Right lobe of liver (tissue), 6 donors: ENCODE measurements around the gene FGFR3. TPM values are rescaled to one million over a fixed set of nuclear protein-coding genes. Genes with fewer than 3 reads are reported as not detected.

ENCODE experiments used
- ATAC-seq, 4 donors: fragments of 200-7000 bp; cut with Tn5 transposase; one replicate each; pipeline ENCODE4 v1.9.1; 2020; ENCODE audit warnings: mild to moderate bottlenecking in 4 of 4, moderate library complexity in 4 of 4
- DNase-seq, 3 donors: peaks; one replicate each; pipeline ENCODE4 v3.0.0-alpha.2; 2020
- H3K27ac ChIP-seq, 3 donors: fragments of 200-600 bp; one replicate each; pipeline ENCODE4 v1.8.0; 2022
- H3K27me3 ChIP-seq, 2 donors: fragments of 200-600 bp; one replicate each; pipeline ENCODE4 v1.8.0; 2022
- H3K36me3 ChIP-seq, 4 donors: fragments of 200-600 bp; sonication (generic) in 1 of 4; one replicate each; pipeline versions ENCODE4 v1.5.1 to v1.8.0; 2017 to 2022; ENCODE audit warnings: control low read depth in 1 of 4
- H3K4me1 ChIP-seq, 4 donors: fragments of 200-600 bp; sonication (generic) in 1 of 4; one replicate each; pipeline versions ENCODE4 v1.5.1 to v1.8.0; 2017 to 2022; ENCODE audit warnings: control low read depth in 1 of 4
- H3K4me3 ChIP-seq, 3 donors: fragments of 200-600 bp; one replicate each; pipeline ENCODE4 v1.8.0; 2022
- H3K9me3 ChIP-seq, 4 donors: fragments of 200-600 bp; sonication (generic) in 1 of 4; one replicate each; pipeline versions ENCODE4 v1.5.1 to v1.8.0; 2017 to 2022; ENCODE audit warnings: control low read depth in 1 of 4
- CTCF ChIP-seq, 4 donors: fragments of 200-600 bp in 3 of 4; fragments of 450-650 bp in 1 of 4; IDR thresholded peaks; one replicate each; pipeline versions ENCODE4 v1.5.1 to v1.8.0; 2016 to 2022; ENCODE audit warnings: antibody characterized with exemption in 4 of 4, mild to moderate bottlenecking in 2 of 4
- POLR2A ChIP-seq: fragments of 450-650 bp; IDR thresholded peaks from one replicate; pipeline ENCODE4 v1.6.1; 2017; ENCODE audit warnings: antibody characterized with exemption, mild to moderate bottlenecking
- WGBS: methylation state at CpG from one replicate; pipeline ENCODE4 v1.1.6; 2018; ENCODE audit warnings: low coverage, low lambda C conversion rate; ENCODE audit not compliant: insufficient coverage; ENCODE audit errors: missing lambda C conversion rate; 5-methylcytosine and 5-hydroxymethylcytosine counted together
- intact Hi-C, 2 donors: fragments of 100-400 bp; cut with DNase I; formaldehyde crosslinking; loops; one replicate each; pipeline versions ENCODE4 v1.11.2 to v1.14.1; 2022
- total RNA-seq, 6 experiments: library from RNA; depleted of rRNA in 2 of 6; stranded (reverse); fragments of >200 nt in 2 of 6; fragmentation: NEBNext Ultra II Directional in 3 of 6; extraction: Animal tissue kit (Norgen Biotek cat#: 25700) in 3 of 6; gene quantifications; one replicate each; pipeline versions ENCODE4 v1.1.0 to v1.2.4, GENCODE V29; 2016 to 2023
- donor health status: DM: no; HTN: yes; CAD: no.
- donor health status: DM: no; HTN: no; CAD: no.
- donor health status: DM: no; HTN: no; CAD: no.
- donor health status: DM: no; HTN: yes; CAD: no.
- donor health status: DM: no; HTN: yes; CAD: no.

The FGFR3 gene
- total RNA-seq, 6 experiments from 2014 or later, result 14.3 to 30.0 (median 25.7) TPM

DNA sequence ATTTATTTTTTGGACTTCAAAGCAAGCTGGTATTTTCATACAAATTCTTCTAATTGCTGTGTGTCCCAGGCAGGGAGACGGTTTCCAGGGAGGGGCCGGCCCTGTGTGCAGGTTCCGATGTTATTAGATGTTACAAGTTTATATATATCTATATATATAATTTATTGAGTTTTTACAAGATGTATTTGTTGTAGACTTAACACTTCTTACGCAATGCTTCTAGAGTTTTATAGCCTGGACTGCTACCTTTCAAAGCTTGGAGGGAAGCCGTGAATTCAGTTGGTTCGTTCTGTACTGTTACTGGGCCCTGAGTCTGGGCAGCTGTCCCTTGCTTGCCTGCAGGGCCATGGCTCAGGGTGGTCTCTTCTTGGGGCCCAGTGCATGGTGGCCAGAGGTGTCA, 15.3 kb downstream of the FGFR3 start:
- H3K9me3 ChIP-seq, result no peaks in the 10 kb centered on the region
- peak in 2 of 4 donors; percentile 29 to 35 for ATAC-seq
- H3K4me3 ChIP-seq, result no peak overlapping the region
- peaks cover 0 to 11% (median 0%) of the 10 kb centered on the region in 4 donors for H3K36me3 ChIP-seq
- TF ChIP-seq POLR2A (no peak), CTCF (IDR thresholded peaks at IDR 0.05) (no peak)
- H3K4me1 ChIP-seq, result peaks cover 0 to 26% (median 11%) of the 10 kb centered on the region in 4 donors
- DNase-seq, result no peak
- 35% methylated on average over 6 of the region's 6 CpGs for WGBS
- intact Hi-C loops, result loop anchor here in 1 of 2 donors (5.0 kb wide), 1 partner anchor 56 kb away; no protein-coding TSS in a partner anchor
- H3K27me3 ChIP-seq, result no peaks in the 10 kb centered on the region
- H3K27ac ChIP-seq, result no peak overlapping the region

DNA sequence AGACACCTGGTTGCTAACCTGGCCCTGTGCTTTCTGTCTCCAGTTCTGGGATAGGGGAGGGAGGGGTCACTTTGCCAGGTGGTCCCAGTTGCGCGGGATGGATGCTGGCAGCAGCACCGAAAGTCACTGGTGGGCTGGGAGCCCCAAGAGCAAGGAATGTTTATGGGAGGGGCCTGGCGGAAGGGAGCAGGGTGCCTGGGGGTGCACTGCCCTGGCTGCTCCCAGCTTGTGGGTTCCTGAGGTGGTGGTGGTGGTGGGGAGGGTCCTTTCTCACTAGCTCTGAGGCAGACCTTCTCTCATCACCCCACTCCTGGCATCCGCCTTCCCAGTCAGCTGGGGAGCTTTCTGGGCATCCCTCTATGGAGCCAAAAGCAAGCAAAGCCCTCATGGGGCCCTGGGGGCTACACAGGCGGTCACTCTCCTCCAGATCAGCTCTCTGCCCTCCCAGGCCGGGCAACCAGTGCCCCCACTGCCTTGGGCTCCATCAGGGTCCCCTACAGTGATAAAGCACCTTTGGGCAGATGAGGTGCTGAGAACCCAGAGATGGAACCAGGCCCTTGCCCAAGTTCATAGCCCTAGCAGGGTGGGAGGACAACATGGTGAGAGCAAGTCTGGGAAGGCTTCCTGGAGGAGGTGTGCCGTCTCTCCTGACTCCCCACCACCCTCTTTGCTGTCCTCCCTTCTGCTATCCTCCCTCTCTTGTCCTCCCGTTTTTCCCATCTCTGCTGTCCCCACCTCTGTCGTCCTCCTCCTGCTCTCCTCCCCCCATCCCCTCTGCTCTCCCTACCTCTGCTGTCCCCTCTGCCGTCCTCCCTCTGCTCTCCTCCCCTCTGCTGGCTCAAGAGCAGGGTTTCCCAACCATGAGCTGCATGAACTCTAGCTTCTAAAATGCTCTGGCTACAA, 16.0 kb downstream of the FGFR3 start:
- WGBS, result 9% methylated on average over 3 of the region's 11 CpGs
- Histone ChIP-seq H3K4me3 (no peak overlapping the region), H3K4me1 (peaks cover 0 to 26% (median 11%) of the 10 kb centered on the region in 4 donors), H3K27me3 (no peaks in the 10 kb centered on the region), H3K9me3 (no peaks in the 10 kb centered on the region), H3K27ac (no peak overlapping the region), H3K36me3 (peaks cover 0 to 18% (median under 1%) of the 10 kb centered on the region in 4 donors)
- ATAC-seq (peak in 2 of 4 donors; percentile 0 to 17), DNase-seq (no peak)
- no peak for TF ChIP-seq POLR2A
- intact Hi-C loops, result loop anchor here in 1 of 2 donors (5.0 kb wide), 1 partner anchor 57 kb away; no protein-coding TSS in a partner anchor

- peaks cover 0 to 26% (median 4%) of the 10 kb centered on the region in 4 donors for H3K36me3 ChIP-seq
- WGBS, result 20% methylated on average over 4 of the region's 15 CpGs
- H3K4me3 ChIP-seq, result no peak overlapping the region
- DNase-seq (peak; percentile 76 to 85 (median 78)), ATAC-seq (peak; percentile 86 to 91 (median 88))
- H3K27ac ChIP-seq, result no peak overlapping the region
- peak; percentile 85 to 92 (median 89) for TF ChIP-seq CTCF (IDR thresholded peaks at IDR 0.05)
- TF ChIP-seq POLR2A, result no peak
- no peaks in the 10 kb centered on the region for H3K9me3 ChIP-seq
- H3K27me3 ChIP-seq, result no peaks in the 10 kb centered on the region
- H3K4me1 ChIP-seq, result peaks cover 0 to 26% (median 11%) of the 10 kb centered on the region in 4 donors
- intact Hi-C loops, result loop anchor here (5.0 kb wide), 2 partner anchors 58 to 63 kb away; no protein-coding TSS in a partner anchor
Observed at GRCh38 chr4:1809754-1810502, 16.8 kb downstream of the FGFR3 start.

DNA sequence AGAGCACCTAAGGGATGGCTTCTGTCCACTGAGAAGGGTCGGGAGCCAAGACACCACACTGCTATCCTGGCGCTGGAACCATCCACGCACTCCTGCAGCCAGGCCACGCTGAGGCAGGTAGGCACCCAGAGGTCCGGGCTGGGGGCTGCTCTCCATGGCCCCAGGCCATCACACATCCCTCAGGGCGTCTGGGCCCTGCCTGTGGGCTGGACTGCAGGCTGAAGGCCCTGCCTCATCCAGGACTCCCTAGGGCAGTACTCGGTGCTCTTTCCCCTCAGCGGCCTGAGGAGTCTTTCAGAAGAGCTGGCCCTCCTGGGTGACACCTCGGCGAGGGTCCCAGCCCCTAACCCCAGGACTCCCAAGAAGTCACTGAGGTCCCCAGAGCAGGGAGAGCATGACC, 17.7 kb downstream of the FGFR3 start:
- no peak for TF ChIP-seq POLR2A
- no peak for TF ChIP-seq CTCF (IDR thresholded peaks at IDR 0.05)
- no peak for ATAC-seq
- no peak for DNase-seq
- Histone ChIP-seq H3K4me1 (peaks cover 0 to 26% (median 11%) of the 10 kb centered on the region in 4 donors), H3K4me3 (no peak overlapping the region), H3K9me3 (no peaks in the 10 kb centered on the region), H3K27me3 (no peaks in the 10 kb centered on the region), H3K27ac (no peak overlapping the region), H3K36me3 (peaks cover 0 to 31% (median 8%) of the 10 kb centered on the region in 4 donors)
- intact Hi-C loops, result loop anchor here in 1 of 2 donors (5.0 kb wide), 1 partner anchor 63 kb away; no protein-coding TSS in a partner anchor
- no CpG with 5 or more reads among the region's 10 CpGs for WGBS
